GM18868 (cell line): Measurements from ENCODE around the gene TPRA1.
"Not testable (repeated sequence)": the region's sequence is repeated elsewhere in the genome, so short reads cannot be mapped to it uniquely, and the experiment has no call there.

Experiments
- ATAC-seq: cut with Tn5 transposase; IDR thresholded peaks from one replicate; pipeline ENCODE4 v1.9.1; 2021; ENCODE audit warnings: mild to moderate bottlenecking, moderate library complexity; ENCODE audit not compliant: unreplicated experiment

The TPRA1 gene

DNA sequence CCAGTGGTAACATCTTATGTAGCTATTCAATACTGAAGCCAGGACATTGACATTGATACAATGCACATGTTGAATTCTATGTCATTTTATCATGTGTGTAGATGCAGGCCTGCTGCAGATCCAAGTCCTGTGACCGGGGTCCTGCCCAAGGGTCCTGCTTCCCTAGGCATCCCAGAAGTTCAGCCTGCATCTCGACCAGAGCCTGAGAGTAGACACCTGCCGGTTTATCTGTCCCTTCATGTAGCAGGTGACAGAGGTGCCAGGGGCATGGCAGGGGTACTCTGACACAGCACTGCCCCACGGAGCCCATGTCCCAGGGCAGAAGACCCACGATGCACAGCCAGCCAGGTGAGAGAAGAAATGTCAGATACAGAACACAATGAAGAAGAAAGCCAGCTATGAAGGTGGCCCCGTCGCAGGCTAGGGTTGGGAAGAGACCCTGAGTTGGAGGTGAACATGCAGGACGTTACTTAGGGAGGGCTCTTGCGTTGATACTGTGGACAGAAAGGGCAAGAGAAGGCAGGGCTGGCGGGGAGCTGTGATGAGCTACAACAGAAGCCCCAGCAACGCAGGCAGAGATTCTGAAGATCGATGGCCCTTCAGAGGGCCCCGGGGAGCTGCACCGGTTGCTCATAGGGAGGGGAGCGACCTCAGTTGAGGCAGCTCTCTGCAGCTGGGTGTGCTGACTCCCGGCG, 51.0 kb downstream of the TPRA1 start:
- no peak for ATAC-seq

DNA sequence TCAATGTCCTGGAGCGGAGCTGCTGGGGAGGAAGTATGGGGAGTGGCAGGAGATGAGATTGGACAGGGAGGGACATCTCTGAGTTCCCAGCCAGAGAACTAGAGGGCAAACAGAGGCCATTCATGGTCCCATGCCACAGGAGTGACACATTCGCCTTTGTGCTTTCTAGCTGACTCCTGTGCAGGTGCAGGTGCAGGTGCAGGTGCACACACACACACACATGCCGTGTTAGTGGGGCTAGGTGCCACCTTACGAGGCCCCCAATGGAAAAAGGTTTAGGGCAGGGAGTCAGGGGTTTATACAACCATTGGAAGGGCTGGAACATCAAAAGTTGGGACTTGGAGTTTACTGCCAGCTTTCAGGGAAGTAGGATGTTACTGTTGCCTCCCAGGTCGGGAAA, 52.0 kb downstream of the TPRA1 start:
- no peak for ATAC-seq

- no peak for ATAC-seq
These were observed 53.4 kb downstream of the TPRA1 start for GRCh38 chr3:127536830-127537812.

DNA sequence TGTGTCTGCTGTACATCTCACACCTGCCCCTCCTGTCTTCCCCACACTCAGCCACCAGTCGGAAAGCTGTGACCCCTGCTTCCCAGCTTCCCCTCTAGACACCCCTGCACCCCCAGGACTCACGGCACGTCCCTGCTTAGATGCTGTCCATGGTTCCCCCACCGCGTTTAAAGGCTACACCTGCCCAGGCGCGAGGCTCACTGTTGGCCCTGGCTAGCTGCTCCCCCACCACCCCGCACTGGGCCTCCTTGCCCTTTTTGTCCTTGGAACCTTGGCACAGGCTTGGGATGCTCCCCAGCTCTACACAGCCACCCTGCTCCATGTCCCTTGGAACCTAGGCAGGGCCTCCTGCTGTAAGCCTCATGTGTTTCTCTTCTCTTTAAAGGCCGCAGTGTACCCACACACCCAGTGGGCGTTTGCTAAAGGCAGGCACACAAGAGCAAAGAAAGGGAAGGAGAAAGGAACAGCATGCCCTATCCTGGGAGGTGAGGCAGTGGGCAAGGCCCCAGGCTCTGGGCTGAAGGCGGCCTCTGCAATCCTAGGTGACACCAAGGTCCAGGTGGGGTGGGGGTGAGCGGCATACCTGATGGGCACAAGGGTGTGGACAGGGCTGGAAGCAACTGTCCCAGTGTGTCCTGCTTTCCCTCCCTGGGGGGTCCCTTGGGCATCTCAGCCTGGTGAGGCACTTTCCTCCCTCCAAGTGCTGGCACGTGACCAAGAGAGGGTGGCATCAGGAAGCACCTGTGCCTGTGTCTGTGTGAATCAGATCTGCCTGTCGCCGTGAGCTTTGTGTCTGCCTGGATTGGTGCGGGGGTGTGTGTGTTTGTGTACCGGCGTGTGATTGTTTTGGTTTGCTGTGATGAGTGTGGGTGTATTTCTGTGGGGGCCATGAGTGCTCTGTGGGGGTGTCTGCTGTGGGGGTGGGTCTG, 54.4 kb downstream of the TPRA1 start:
- no peak for ATAC-seq

GRCh38 chr3:127535106-127535785, 55.3 kb downstream of the TPRA1 start:
- no peak for ATAC-seq

DNA sequence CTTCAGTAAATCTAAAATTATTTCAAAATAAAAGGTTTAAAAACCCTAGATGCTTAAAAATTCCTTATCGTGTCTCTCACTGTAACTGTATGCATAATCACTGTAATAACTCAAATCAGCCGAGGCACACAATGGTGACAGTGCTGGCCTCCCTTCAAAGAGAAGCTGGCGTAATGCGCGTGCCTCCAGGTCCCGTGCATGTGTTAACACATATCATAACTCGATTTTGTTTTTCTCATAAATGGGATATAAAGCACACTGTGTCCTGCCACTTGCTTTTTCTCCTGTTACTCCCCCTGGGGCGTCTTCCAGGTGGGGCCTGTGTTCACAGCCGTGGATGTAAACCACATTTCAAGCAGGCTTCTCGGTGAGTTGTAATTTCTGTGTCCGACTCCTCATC, 56.0 kb downstream of the TPRA1 start:
- ATAC-seq = no peak

GRCh38 chr3:127534161-127534451, 56.4 kb downstream of the TPRA1 start:
- no peak for ATAC-seq

GRCh38 chr3:127532561-127533203, 57.9 kb downstream of the TPRA1 start:
- ATAC-seq = no peak

DNA sequence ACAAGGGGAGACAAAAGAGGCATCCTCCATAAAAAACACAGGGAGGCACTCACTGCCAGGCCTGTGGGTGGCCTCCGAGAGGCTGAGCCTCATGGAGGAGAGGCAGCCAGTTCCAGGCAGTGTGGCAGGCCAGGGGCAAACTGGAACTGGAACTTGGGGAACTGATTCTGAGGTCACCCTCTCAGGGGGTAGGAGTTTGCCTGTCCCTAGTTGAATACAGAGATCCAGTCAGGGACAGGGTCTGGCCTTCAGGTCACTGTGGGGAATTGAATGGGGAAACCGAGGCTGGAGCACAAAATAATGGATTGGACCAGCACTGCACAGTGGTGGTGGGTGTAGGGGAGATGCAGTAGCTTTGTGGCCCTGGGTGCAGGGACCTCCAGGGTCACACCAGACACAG, 58.7 kb downstream of the TPRA1 start:
- no peak for ATAC-seq

DNA sequence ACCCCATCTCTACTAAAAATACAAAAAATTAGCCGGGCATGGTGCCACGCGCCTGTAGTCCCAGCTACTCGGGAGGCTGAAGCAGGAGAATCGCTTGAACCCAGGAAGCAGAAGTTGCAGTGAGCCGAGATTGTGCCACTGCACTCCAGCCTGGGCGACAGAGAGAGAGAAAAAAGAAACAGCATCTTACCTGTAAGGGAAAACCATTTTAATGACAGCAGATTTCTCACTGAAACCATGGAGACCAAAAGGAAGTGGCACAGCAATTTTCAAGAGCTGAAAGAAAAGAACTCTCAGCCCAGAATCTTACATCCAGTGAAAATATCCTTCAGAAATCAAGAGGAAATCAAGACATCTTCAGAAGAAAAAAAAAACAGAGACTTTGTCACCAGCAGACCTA, 59.7 kb downstream of the TPRA1 start:
- not testable (repeated sequence) for ATAC-seq

- no peak for ATAC-seq
These were observed 61.0 kb downstream of the TPRA1 start for GRCh38 chr3:127529346-127530188.

- no peak for ATAC-seq
These were observed 65.2 kb downstream of the TPRA1 start for GRCh38 chr3:127525373-127525772.

- ATAC-seq = no peak
These were observed 66.1 kb downstream of the TPRA1 start for GRCh38 chr3:127524296-127524896.
